Measurements from ENCODE around the gene NR3C1. TPM values are rescaled to one million over a fixed set of nuclear protein-coding genes. Genes with fewer than 3 reads are reported as not detected.

The NR3C1 gene
- total RNA-seq, 2 donors from 2014 or later, result 9.5 to 20.5 TPM

- no peaks in the 10 kb centered on the region for H3K9me3 ChIP-seq (ENCODE audit: control insufficient read depth, low read length)
- TF ChIP-seq CTCF (conservative IDR thresholded peaks at IDR 0.05), result no peak
- no peak overlapping the region for H3K27ac ChIP-seq (ENCODE audit: low read depth, low read length)
- H3K4me1 Mint-ChIP-seq, result no peaks in the 10 kb centered on the region
- no peaks in the 10 kb centered on the region for H3K27me3 ChIP-seq (ENCODE audit: control insufficient read depth, insufficient read depth, low read length, poor library complexity, severe bottlenecking)
- H3K27me3 Mint-ChIP-seq (ENCODE audit: insufficient read depth), result no peaks in the 10 kb centered on the region
- no peak overlapping the region for H3K9ac ChIP-seq (ENCODE audit: extremely low read depth, low read length, poor library complexity, severe bottlenecking)
- WGBS, 2 experiments (ENCODE audit: insufficient coverage in 1 of 2, insufficient read length in 1 of 2), result 91 to 95% methylated on average over 4 to 5 of the region's 5 CpGs
- H3K4me3 Mint-ChIP-seq, result no peak overlapping the region
- no peak for DNase-seq
- peaks cover 43% of the 10 kb centered on the region for H3K36me3 ChIP-seq (ENCODE audit: control insufficient read depth, insufficient read depth, low read length)
- no peak overlapping the region for H3K27ac Mint-ChIP-seq
- no peak overlapping the region for H3K4me3 ChIP-seq (ENCODE audit: low read length)
- H3K9me3 Mint-ChIP-seq, result no peaks in the 10 kb centered on the region
- H3K4me1 ChIP-seq (ENCODE audit: control insufficient read depth, insufficient read depth, low read length), result no peaks in the 10 kb centered on the region
- H3K36me3 Mint-ChIP-seq (ENCODE audit: low read depth), result peaks cover 44% of the 10 kb centered on the region
Measured at GRCh38 chr5:143311428-143311827, 92.1 kb downstream of the NR3C1 start.

- no peaks in the 10 kb centered on the region for H3K4me1 Mint-ChIP-seq
- Histone ChIP-seq H3K9ac (ENCODE audit: extremely low read depth, low read length, poor library complexity, severe bottlenecking) (no peak overlapping the region), H3K27me3 (ENCODE audit: control insufficient read depth, insufficient read depth, low read length, poor library complexity, severe bottlenecking) (no peaks in the 10 kb centered on the region), H3K27ac (ENCODE audit: low read depth, low read length) (no peak overlapping the region), H3K9me3 (ENCODE audit: control insufficient read depth, low read length) (peaks cover 9% of the 10 kb centered on the region), H3K4me3 (ENCODE audit: low read length) (no peak overlapping the region), H3K36me3 (ENCODE audit: control insufficient read depth, insufficient read depth, low read length) (peaks cover 55% of the 10 kb centered on the region), H3K4me1 (ENCODE audit: control insufficient read depth, insufficient read depth, low read length) (no peaks in the 10 kb centered on the region)
- DNase-seq, result no peak
- H3K4me3 Mint-ChIP-seq, result no peak overlapping the region
- WGBS, 2 experiments (ENCODE audit: insufficient coverage in 1 of 2, insufficient read length in 1 of 2), result 97 to 100% methylated on average over 5 to 7 of the region's 7 CpGs
- H3K9me3 Mint-ChIP-seq, result peaks cover 5% of the 10 kb centered on the region
- no peak for TF ChIP-seq CTCF (conservative IDR thresholded peaks at IDR 0.05)
- peaks cover 55% of the 10 kb centered on the region for H3K36me3 Mint-ChIP-seq (ENCODE audit: low read depth)
- no peaks in the 10 kb centered on the region for H3K27me3 Mint-ChIP-seq (ENCODE audit: insufficient read depth)
- no peak overlapping the region for H3K27ac Mint-ChIP-seq
Measured at GRCh38 chr5:143309661-143310431, 93.6 kb downstream of the NR3C1 start.

DNA sequence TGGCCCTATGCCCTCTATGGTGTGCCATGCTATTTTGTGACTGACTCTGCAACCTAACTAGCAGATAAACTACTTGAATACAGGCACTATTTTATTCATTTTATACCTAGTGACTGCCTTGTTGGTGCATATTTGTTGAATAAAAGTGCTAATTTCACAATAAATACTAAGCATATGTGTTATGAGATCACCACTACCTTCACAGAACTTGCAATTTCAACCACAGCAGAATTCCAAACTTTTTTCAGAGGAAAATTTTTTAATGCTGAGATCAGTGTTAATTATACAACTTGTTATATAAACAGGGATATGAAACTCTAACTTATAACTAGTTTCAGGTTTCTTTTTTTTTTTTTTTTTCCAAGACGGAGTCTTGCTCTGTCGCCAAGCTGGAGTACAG lies 94.8 kb downstream of the NR3C1 start:
- Mint-ChIP-seq H3K36me3 (ENCODE audit: low read depth) (peaks cover 61% of the 10 kb centered on the region), H3K27me3 (ENCODE audit: insufficient read depth) (no peaks in the 10 kb centered on the region)

More for the DNA sequence above, 94.8 kb downstream of the NR3C1 start:
- Histone ChIP-seq H3K4me3 (ENCODE audit: low read length) (no peak overlapping the region), H3K9ac (ENCODE audit: extremely low read depth, low read length, poor library complexity, severe bottlenecking) (no peak overlapping the region), H3K36me3 (ENCODE audit: control insufficient read depth, insufficient read depth, low read length) (peaks cover 55% of the 10 kb centered on the region), H3K9me3 (ENCODE audit: control insufficient read depth, low read length) (peaks cover 9% of the 10 kb centered on the region), H3K27ac (ENCODE audit: low read depth, low read length) (no peak overlapping the region), H3K4me1 (ENCODE audit: control insufficient read depth, insufficient read depth, low read length) (no peaks in the 10 kb centered on the region), H3K27me3 (ENCODE audit: control insufficient read depth, insufficient read depth, low read length, poor library complexity, severe bottlenecking) (no peaks in the 10 kb centered on the region)
- Mint-ChIP-seq H3K27ac (no peak overlapping the region), H3K4me1 (no peaks in the 10 kb centered on the region), H3K9me3 (peaks cover 7% of the 10 kb centered on the region), H3K4me3 (no peak overlapping the region)
- WGBS, 2 experiments (ENCODE audit: insufficient coverage in 1 of 2, insufficient read length in 1 of 2), result 97% methylated on average over 2 of the region's 2 CpGs; no CpG with 5 or more reads in 1 of the 2 experiments
- no peak for DNase-seq
- TF ChIP-seq CTCF (conservative IDR thresholded peaks at IDR 0.05), result no peak

All from endodermal cell (in vitro differentiated cells).